ENCODE data around the gene RIMKLB. TPM values are rescaled to one million over a fixed set of nuclear protein-coding genes. Genes with fewer than 3 reads are reported as not detected.

The RIMKLB gene, protein sequence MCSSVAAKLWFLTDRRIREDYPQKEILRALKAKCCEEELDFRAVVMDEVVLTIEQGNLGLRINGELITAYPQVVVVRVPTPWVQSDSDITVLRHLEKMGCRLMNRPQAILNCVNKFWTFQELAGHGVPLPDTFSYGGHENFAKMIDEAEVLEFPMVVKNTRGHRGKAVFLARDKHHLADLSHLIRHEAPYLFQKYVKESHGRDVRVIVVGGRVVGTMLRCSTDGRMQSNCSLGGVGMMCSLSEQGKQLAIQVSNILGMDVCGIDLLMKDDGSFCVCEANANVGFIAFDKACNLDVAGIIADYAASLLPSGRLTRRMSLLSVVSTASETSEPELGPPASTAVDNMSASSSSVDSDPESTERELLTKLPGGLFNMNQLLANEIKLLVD
- 18.5 to 22.9 TPM (median 19.6 TPM) in 5 replicates for total RNA-seq (2022; extraction: Qiagen RNA extraction)

GRCh38 chr12:8697476-8698131 lies at the start of gene RIMKLB:
Gene RIMKLB, plus strand, starts transcription at chr12:8697991. Its CDS starts 15,876 bp downstream, at chr12:8713867.

GRCh38 chr12:8662593-8662992 lies 35.2 kb upstream of the RIMKLB start, which contains the start of gene MFAP5:
Gene MFAP5, minus strand, starts transcription at chr12:8662826. Its CDS starts 722 bp downstream, at chr12:8662104.

DNA sequence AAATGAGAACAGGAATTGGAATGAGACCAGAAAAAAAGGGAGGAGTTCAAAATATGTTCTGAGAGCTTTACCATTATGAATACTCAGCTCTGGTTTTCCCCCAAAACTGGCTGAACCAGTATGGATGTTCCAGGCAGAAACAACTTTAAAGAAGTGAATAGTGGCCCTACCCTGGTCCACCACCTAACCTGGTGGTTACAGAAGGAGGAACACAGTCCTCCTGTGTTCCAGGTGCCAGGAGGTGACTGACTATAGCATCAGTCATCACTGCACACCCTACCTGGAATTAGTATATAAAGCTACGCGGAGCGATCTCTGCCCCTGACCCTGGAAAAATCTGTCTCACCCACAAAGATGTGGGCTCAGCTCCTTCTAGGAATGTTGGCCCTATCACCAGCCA lies 124.5 kb downstream of the RIMKLB start, which contains the start of gene A2ML1:
Gene A2ML1, plus strand, starts transcription at position 324 of the 400 bp plus-strand sequence. Its CDS starts 31 bp downstream, at position 355.

Other genes starting within 250 kb of the RIMKLB start
- gene CLEC6A, start 242.0 kb upstream of the RIMKLB start, total RNA-seq (2022; extraction: Qiagen RNA extraction) = not detected in 5 replicates
- not detected in 5 replicates for gene CLEC4D, start 184.5 kb upstream of the RIMKLB start, total RNA-seq (2022; extraction: Qiagen RNA extraction)
- 0.15 to 0.24 TPM (median 0.17 TPM) in 4 of 5 replicates, not detected in the other for gene CLEC4E, start 157.1 kb upstream of the RIMKLB start, total RNA-seq (2022; extraction: Qiagen RNA extraction)
- gene AICDA, start 85.1 kb upstream of the RIMKLB start, total RNA-seq (2022; extraction: Qiagen RNA extraction) = 0.07 to 0.48 TPM (median 0.14 TPM) in 5 replicates
- gene MFAP5, start 35.2 kb upstream of the RIMKLB start, total RNA-seq (2022; extraction: Qiagen RNA extraction) = 0.07 to 0.79 TPM (median 0.34 TPM) in 4 of 5 replicates, not detected in the other
- not detected in 5 replicates for gene A2ML1, start 124.6 kb downstream of the RIMKLB start, total RNA-seq (2022; extraction: Qiagen RNA extraction)
- 9.5 to 11.5 TPM (median 10.1 TPM) in 5 replicates for gene PHC1, start 216.5 kb downstream of the RIMKLB start, total RNA-seq (2022; extraction: Qiagen RNA extraction)

All from A549 treated with Mapracorat at 1 μM for 4 hours (cell line).